ENCODE results near the gene PER2. TPM values are rescaled to one million over a fixed set of nuclear protein-coding genes. Genes with fewer than 3 reads are reported as not detected.

The PER2 gene
- total and polyA plus RNA-seq, 9 of the 15 experiments (the other 6 are each of a cell fraction or from before 2014, with no cell fraction given), result 1.1 to 10.3 (median 2.9) TPM

- TF ChIP-seq, protein P1, sequence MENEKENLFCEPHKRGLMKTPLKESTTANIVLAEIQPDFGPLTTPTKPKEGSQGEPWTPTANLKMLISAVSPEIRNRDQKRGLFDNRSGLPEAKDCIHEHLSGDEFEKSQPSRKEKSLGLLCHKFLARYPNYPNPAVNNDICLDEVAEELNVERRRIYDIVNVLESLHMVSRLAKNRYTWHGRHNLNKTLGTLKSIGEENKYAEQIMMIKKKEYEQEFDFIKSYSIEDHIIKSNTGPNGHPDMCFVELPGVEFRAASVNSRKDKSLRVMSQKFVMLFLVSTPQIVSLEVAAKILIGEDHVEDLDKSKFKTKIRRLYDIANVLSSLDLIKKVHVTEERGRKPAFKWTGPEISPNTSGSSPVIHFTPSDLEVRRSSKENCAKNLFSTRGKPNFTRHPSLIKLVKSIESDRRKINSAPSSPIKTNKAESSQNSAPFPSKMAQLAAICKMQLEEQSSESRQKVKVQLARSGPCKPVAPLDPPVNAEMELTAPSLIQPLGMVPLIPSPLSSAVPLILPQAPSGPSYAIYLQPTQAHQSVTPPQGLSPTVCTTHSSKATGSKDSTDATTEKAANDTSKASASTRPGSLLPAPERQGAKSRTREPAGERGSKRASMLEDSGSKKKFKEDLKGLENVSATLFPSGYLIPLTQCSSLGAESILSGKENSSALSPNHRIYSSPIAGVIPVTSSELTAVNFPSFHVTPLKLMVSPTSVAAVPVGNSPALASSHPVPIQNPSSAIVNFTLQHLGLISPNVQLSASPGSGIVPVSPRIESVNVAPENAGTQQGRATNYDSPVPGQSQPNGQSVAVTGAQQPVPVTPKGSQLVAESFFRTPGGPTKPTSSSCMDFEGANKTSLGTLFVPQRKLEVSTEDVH (IDR thresholded peaks at IDR 0.05; ENCODE audit: low read depth, partially characterized antibody), result no peak
- TF ChIP-seq FOXJ2 (tag; IDR thresholded peaks at IDR 0.05) (no peak), RERE (CRISPR knock-in tag; IDR thresholded peaks at IDR 0.05; ENCODE audit: borderline replicate concordance) (no peak), PRMT5 (CRISPR knock-in tag; IDR thresholded peaks at IDR 0.05) (no peak), HCFC1 (IDR thresholded peaks at IDR 0.05; ENCODE audit: low read depth, low read length) (0 out of 2 replicates have a peak, but pooled peaks have one; percentile 23), TCF3 (CRISPR knock-in tag; IDR thresholded peaks at IDR 0.05) (no peak), SRF (CRISPR knock-in tag; IDR thresholded peaks at IDR 0.05) (no peak), MTA1 (IDR thresholded peaks at IDR 0.05; ENCODE audit: borderline replicate concordance) (no peak), TFAM (CRISPR knock-in tag; conservative IDR thresholded peaks at IDR 0.05) (no peak)
- TF ChIP-seq, protein P2, sequence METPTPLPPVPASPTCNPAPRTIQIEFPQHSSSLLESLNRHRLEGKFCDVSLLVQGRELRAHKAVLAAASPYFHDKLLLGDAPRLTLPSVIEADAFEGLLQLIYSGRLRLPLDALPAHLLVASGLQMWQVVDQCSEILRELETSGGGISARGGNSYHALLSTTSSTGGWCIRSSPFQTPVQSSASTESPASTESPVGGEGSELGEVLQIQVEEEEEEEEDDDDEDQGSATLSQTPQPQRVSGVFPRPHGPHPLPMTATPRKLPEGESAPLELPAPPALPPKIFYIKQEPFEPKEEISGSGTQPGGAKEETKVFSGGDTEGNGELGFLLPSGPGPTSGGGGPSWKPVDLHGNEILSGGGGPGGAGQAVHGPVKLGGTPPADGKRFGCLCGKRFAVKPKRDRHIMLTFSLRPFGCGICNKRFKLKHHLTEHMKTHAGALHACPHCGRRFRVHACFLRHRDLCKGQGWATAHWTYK (CRISPR knock-in tag; IDR thresholded peaks at IDR 0.05), result no peak
- TF ChIP-seq, protein P3, sequence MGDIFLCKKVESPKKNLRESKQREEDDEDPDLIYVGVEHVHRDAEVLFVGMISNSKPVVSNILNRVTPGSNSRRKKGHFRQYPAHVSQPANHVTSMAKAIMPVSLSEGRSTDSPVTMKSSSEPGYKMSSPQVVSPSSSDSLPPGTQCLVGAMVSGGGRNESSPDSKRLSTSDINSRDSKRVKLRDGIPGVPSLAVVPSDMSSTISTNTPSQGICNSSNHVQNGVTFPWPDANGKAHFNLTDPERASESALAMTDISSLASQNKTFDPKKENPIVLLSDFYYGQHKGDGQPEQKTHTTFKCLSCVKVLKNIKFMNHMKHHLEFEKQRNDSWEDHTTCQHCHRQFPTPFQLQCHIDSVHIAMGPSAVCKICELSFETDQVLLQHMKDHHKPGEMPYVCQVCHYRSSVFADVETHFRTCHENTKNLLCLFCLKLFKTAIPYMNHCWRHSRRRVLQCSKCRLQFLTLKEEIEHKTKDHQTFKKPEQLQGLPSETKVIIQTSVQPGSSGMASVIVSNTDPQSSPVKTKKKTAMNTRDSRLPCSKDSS (IDR thresholded peaks at IDR 0.05; ENCODE audit: low read depth, partially characterized antibody), result no peak
- TF ChIP-seq, protein P4, sequence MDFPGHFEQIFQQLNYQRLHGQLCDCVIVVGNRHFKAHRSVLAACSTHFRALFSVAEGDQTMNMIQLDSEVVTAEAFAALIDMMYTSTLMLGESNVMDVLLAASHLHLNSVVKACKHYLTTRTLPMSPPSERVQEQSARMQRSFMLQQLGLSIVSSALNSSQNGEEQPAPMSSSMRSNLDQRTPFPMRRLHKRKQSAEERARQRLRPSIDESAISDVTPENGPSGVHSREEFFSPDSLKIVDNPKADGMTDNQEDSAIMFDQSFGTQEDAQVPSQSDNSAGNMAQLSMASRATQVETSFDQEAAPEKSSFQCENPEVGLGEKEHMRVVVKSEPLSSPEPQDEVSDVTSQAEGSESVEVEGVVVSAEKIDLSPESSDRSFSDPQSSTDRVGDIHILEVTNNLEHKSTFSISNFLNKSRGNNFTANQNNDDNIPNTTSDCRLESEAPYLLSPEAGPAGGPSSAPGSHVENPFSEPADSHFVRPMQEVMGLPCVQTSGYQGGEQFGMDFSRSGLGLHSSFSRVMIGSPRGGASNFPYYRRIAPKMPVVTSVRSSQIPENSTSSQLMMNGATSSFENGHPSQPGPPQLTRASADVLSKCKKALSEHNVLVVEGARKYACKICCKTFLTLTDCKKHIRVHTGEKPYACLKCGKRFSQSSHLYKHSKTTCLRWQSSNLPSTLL (IDR thresholded peaks at IDR 0.05), result no peak
Measured at GRCh38 chr2:238263204-238264071, 25.0 kb downstream of the PER2 start (continued).

Data from K562 (cell line).